Skeletal muscle cell (primary cell): ENCODE results near the gene XPO4.
"Not testable (repeated sequence)": the region's sequence is repeated elsewhere in the genome, so short reads cannot be mapped to it uniquely, and the experiment has no call there.

Experiments used
- DNase-seq: peaks from one replicate; pipeline ENCODE4 v3.0.0-alpha.2; 2010; ENCODE audit warnings: low read depth
- H3K4me3 ChIP-seq: 2 replicates; pipeline ENCODE4 v1.5.1; 2011; ENCODE audit warnings: low read depth, mild to moderate bottlenecking, control low read depth, low read length, moderate library complexity

The XPO4 gene

DNA sequence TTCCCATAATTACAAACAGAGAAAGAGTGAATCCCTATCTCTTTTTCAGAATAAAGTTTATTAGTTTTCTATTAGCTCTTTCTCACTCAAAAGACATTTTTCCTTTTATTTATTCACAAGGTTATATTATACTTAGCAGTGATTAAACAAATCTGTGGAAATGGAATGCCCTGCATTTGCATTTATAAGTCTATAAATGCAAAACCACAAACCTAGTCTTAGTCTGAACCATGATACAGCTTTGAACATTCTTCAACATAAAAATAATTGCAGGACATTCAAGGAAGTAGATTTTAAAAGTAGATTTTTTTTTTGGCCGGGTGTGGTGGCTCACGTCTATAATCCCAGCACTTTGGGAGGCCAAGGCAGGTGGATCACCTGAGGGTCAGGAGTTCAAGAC lies 8.3 kb downstream of the XPO4 start:
- H3K4me3 ChIP-seq = no peak overlapping the region
- no peak for DNase-seq

- no peak for DNase-seq
Observed at GRCh38 chr13:20891768-20892167, 10.8 kb downstream of the XPO4 start.

DNA sequence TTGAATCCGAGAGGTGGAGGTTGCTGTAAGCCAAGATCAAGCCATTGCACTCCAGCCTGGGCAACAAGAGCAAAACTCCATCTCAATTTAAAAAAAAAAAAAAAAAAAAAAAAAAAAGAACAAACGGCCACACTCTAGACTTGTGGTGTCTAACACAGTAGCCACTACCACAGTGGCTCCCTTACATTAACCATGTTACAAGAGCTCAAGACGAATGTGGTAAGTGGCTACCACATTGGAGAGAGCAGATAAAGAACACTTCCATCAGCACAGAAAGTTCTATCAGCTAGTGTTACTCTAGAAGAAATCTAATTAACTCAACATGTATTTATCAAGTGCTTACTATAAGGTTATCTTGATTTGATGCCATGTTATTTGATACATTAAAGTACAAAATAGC lies 11.5 kb downstream of the XPO4 start:
- H3K4me3 ChIP-seq = no peak overlapping the region
- DNase-seq = no peak

More at GRCh38 chr13:20891768-20892167, 10.8 kb downstream of the XPO4 start:
- no peak overlapping the region for H3K4me3 ChIP-seq

- not testable (repeated sequence) for DNase-seq, H3K4me3 ChIP-seq
Observed at GRCh38 chr13:20890540-20890939, 12.0 kb downstream of the XPO4 start.

GRCh38 chr13:20882206-20882605 lies 20.3 kb downstream of the XPO4 start:
- DNase-seq = no peak
- H3K4me3 ChIP-seq = no peak overlapping the region

DNA sequence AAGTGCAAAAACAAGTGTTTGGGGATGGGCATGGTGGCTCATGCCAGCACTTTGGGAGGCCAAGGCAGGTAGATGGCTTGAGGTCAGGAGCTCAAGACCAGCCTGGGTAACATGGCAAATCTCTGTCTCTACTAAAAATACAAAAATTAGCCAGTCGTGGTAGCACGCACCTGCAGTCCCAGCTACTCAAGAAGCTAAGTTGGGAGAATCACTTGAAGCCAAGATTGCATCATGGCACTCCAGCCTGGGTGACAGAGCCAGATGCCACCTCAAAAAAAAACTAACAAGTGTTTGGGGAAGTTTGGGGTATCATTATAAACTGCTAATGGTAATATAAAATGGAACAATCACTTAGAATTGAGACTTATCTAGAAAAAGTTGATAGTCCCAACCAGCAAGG lies 24.6 kb downstream of the XPO4 start:
- H3K4me3 ChIP-seq = no peak overlapping the region
- no peak for DNase-seq

- DNase-seq, H3K4me3 ChIP-seq: not testable (repeated sequence)
Observed at GRCh38 chr13:20876802-20877201, 25.7 kb downstream of the XPO4 start.

GRCh38 chr13:20874439-20874838 lies 28.1 kb downstream of the XPO4 start:
- not testable (repeated sequence) for DNase-seq, H3K4me3 ChIP-seq

DNA sequence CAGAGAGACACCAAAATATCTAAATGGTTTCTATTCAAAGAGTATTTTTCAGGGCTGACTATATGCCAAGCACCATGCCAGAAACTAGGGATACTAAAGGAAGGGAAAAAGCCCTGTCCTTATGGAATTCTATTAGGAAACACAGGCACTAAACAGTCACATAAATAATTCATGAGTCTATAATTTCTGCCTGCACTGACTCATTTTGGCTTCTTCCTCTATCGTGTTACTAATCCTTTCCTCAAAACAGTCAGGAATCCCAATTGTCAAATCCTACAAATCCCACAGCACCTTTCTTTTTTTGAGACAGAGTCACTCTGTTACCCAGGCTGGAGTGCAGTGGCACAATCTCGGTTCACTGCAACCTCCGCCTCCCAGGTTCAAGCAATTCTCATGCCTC lies 29.2 kb downstream of the XPO4 start:
- no peak overlapping the region for H3K4me3 ChIP-seq
- no peak for DNase-seq

DNA sequence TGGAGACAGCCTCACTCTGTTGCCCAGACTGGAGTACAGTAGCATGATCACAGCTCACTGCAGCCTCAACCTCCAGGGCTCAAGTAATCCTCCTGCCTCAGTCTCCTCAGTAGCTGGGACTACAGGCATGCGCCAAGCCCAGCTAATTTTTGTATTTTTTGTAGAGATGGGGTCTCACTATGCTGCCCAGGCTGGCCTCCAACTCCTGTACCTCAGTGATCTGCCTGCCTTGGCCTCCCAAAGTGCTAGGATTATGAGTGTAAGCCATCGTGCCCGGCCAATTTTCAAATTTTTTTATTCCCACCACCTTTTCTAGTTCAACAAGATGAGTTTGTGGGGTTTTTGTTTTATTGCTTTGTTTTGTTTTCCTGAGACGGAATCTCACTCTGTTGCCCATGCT lies 31.7 kb downstream of the XPO4 start:
- H3K4me3 ChIP-seq = no peak overlapping the region
- no peak for DNase-seq

- no peak overlapping the region for H3K4me3 ChIP-seq
- no peak for DNase-seq
Observed at GRCh38 chr13:20869540-20869939, 33.0 kb downstream of the XPO4 start.

DNA sequence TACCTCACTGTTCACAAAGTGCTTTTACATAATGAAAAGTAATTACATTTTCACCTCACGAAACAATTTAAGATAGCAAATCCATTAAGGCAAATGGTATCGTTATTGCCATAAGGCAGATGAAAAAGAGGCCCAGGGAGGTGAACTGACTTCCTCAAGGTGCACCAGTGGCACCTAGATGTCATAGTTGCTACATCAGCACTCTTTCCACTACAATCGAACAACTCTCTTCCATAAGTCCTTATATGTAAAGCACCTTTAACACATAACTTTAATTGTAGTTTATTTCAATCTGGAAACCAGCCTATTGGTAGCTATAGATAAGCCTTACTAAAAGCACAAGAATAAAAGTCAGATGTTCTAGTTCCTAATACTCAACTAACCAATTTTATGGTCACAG lies 35.1 kb downstream of the XPO4 start:
- H3K4me3 ChIP-seq = no peak overlapping the region
- no peak for DNase-seq

DNA sequence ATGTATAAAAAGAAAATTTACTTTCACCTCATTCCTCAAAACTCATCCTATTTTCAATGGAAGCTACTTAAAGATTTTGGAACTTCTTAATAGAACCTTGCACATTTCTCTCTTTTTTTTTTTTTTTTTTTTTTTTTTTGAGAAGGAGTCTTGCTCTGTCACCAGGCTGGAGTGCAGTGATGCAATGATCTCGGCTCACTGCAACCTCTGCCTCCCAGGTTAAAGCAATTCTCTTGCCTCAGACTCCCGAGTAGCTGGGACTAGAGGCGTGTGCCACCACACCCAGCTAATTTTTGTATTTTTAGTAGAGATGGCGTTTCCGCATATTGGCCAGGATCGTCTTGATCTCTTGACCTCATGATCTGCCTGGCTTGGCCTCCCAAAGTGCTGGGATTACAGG lies 40.9 kb downstream of the XPO4 start:
- H3K4me3 ChIP-seq, DNase-seq: not testable (repeated sequence)

DNA sequence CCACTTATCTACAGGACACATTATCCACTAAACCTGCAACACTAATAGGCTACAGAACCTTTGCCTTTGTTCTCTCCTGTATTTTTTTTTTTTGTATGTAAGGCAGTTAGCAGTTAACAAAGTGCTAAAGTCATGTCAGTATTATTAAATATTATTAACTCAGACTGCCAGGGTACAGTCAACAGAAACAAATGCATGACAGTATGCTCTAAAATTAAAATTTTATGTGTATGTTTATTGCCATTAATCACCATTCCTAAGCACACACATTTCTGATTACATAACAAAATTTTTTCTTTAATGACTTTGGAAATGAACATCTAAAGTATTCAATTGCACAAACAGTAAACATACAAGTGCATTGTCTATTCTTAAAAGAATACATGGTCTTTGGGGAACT lies 41.7 kb downstream of the XPO4 start:
- no peak for DNase-seq
- no peak overlapping the region for H3K4me3 ChIP-seq

- no peak for DNase-seq
- no peak overlapping the region for H3K4me3 ChIP-seq
Observed at GRCh38 chr13:20856650-20857049, 45.9 kb downstream of the XPO4 start.

- no peak for DNase-seq
- no peak overlapping the region for H3K4me3 ChIP-seq
Observed at GRCh38 chr13:20851844-20852402, 50.6 kb downstream of the XPO4 start.

DNA sequence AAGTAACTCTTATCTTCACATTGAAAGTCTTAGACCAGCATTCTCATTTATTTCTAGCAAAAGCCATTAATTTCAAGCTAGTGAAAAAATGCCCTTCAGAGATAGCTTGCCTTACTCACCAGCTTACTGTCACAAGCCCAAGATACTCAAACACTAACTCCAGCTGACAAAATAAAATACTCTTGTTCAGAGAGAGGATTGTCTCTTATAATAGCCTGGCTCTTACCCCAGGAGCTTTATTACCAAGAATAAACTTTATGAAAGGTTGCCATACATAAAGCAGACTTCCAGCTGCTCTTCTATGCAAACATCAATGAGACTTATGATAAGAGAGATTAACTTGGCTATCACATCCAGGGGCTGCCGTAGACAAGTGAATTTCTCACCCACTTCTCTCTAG lies 53.6 kb downstream of the XPO4 start:
- DNase-seq = no peak

DNA sequence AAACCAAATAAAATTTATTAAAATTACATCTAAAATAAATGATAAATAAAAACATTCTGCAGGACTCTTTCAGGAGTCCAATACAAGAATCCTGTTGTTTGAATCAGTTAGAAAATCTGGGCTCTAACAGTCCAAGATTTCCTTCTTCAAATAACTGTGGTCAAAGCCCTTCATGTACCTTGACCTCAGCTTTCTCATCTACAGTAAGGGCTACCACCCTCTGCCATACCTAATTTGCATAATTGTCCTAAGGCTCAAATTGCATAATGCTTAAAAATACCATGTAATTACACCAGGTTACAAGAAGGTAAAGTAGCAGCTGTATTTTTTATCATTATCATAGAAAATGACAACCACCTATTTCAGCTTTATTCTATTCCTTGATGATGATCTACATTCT lies 54.3 kb downstream of the XPO4 start:
- no peak for DNase-seq
- no peak overlapping the region for H3K4me3 ChIP-seq

More for the DNA sequence above, 53.6 kb downstream of the XPO4 start:
- no peak overlapping the region for H3K4me3 ChIP-seq

DNA sequence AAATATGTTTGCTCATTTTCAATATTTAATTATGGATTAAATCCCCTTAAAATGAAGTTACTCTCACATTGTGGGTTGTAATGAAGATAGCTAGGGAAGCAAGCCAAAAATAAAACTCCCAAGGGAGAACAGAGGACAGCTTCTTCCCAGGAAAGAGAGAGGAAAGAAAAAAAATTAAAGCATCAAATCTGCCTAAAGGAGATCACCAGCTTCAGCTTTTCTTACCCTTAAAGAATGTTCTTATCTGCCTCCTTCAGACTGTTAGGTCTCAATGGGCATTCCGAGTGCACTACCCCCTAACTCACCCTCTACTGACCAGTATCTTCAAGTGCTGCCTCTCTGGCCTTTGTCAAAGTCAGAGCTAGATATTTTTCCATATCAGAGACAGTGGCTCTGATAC lies 55.2 kb downstream of the XPO4 start:
- H3K4me3 ChIP-seq = no peak overlapping the region
- DNase-seq = no peak

GRCh38 chr13:20843166-20843565 lies 59.4 kb downstream of the XPO4 start:
- peak; percentile 33 for DNase-seq

GRCh38 chr13:20840568-20840967 lies 62.0 kb downstream of the XPO4 start:
- DNase-seq = no peak

More at GRCh38 chr13:20843166-20843565, 59.4 kb downstream of the XPO4 start:
- H3K4me3 ChIP-seq = no peak overlapping the region

More at GRCh38 chr13:20840568-20840967, 62.0 kb downstream of the XPO4 start:
- no peak overlapping the region for H3K4me3 ChIP-seq
